Parathyroid adenoma (tissue), 2 donors: ENCODE results near the gene NME7.
A peak's percentile ranks its signal among the peaks of the same experiment; 100 is the strongest.

Experiments used
- H2AFZ ChIP-seq: fragments of 300-600 bp; sonication (generic); one replicate; pipeline ENCODE4 v1.7.0; 2017; ENCODE audit warnings: antibody characterized with exemption, mild to moderate bottlenecking
- H3K27ac ChIP-seq: fragments of 300-600 bp; sonication (generic); one replicate; pipeline ENCODE4 v1.7.0; 2017
- H3K27me3 ChIP-seq: fragments of 300-600 bp; sonication (generic); one replicate; pipeline ENCODE4 v1.7.0; 2017; ENCODE audit warnings: low read length; ENCODE audit not compliant: control insufficient read depth, insufficient read depth
- H3K36me3 ChIP-seq: fragments of 300-600 bp; sonication (generic); one replicate; pipeline ENCODE4 v1.7.0; 2017; ENCODE audit warnings: low read length; ENCODE audit not compliant: control insufficient read depth, insufficient read depth
- H3K4me1 ChIP-seq: fragments of 300-600 bp; sonication (generic); one replicate; pipeline ENCODE4 v1.7.0; 2017; ENCODE audit warnings: control low read depth
- H3K4me2 ChIP-seq: fragments of 300-600 bp; sonication (generic); one replicate; pipeline ENCODE4 v1.7.0; 2017; ENCODE audit warnings: low read length
- H3K4me3 ChIP-seq: fragments of 300-600 bp; sonication (generic); one replicate; pipeline ENCODE4 v1.7.0; 2017; ENCODE audit warnings: low read depth, low read length
- H3K79me2 ChIP-seq: fragments of 300-600 bp; sonication (generic); one replicate; pipeline ENCODE4 v1.7.0; 2017; ENCODE audit warnings: control low read depth
- H3K9ac ChIP-seq: fragments of 300-600 bp; sonication (generic); one replicate; pipeline ENCODE4 v1.7.0; 2017; ENCODE audit warnings: mild to moderate bottlenecking
- H3K9me3 ChIP-seq: fragments of 300-600 bp; sonication (generic); one replicate; pipeline ENCODE4 v1.7.0; 2017; ENCODE audit warnings: low read length; ENCODE audit not compliant: control insufficient read depth
- TF ChIP-seq, protein P1 (sequence below): fragments of 300-600 bp; sonication (generic); IDR thresholded peaks from one replicate; pipeline ENCODE4 v1.7.0; 2017; ENCODE audit warnings: antibody characterized with exemption, mild to moderate bottlenecking
- donor health status: primary hyperparathyroidism.

The NME7 gene

GRCh38 chr1:169090900-169091311, 276.7 kb downstream of the NME7 start:
- Histone ChIP-seq H3K9ac (no peak overlapping the region), H3K4me2 (no peak overlapping the region), H3K79me2 (no peaks in the 10 kb centered on the region), H3K4me1 (peaks cover 5% of the 10 kb centered on the region), H3K36me3 (no peaks in the 10 kb centered on the region), H3K9me3 (no peaks in the 10 kb centered on the region), H3K27me3 (no peaks in the 10 kb centered on the region), H3K4me3 (no peak overlapping the region), H3K27ac (no peak overlapping the region), H2AFZ (no peak overlapping the region)
- TF ChIP-seq, protein P1, sequence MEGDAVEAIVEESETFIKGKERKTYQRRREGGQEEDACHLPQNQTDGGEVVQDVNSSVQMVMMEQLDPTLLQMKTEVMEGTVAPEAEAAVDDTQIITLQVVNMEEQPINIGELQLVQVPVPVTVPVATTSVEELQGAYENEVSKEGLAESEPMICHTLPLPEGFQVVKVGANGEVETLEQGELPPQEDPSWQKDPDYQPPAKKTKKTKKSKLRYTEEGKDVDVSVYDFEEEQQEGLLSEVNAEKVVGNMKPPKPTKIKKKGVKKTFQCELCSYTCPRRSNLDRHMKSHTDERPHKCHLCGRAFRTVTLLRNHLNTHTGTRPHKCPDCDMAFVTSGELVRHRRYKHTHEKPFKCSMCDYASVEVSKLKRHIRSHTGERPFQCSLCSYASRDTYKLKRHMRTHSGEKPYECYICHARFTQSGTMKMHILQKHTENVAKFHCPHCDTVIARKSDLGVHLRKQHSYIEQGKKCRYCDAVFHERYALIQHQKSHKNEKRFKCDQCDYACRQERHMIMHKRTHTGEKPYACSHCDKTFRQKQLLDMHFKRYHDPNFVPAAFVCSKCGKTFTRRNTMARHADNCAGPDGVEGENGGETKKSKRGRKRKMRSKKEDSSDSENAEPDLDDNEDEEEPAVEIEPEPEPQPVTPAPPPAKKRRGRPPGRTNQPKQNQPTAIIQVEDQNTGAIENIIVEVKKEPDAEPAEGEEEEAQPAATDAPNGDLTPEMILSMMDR = no peak

GRCh38 chr1:169090308-169090899, 277.2 kb downstream of the NME7 start:
- H3K9me3 ChIP-seq = no peaks in the 10 kb centered on the region
- H3K79me2 ChIP-seq = no peaks in the 10 kb centered on the region
- TF ChIP-seq, protein P1 = no peak
- no peaks in the 10 kb centered on the region for H3K36me3 ChIP-seq
- peak overlapping the region; percentile 38 for H2AFZ ChIP-seq
- peaks cover 8% of the 10 kb centered on the region for H3K4me1 ChIP-seq
- no peak overlapping the region for H3K27ac ChIP-seq
- no peak overlapping the region for H3K9ac ChIP-seq
- no peak overlapping the region for H3K4me2 ChIP-seq
- H3K27me3 ChIP-seq = no peaks in the 10 kb centered on the region
- H3K4me3 ChIP-seq = no peak overlapping the region

DNA sequence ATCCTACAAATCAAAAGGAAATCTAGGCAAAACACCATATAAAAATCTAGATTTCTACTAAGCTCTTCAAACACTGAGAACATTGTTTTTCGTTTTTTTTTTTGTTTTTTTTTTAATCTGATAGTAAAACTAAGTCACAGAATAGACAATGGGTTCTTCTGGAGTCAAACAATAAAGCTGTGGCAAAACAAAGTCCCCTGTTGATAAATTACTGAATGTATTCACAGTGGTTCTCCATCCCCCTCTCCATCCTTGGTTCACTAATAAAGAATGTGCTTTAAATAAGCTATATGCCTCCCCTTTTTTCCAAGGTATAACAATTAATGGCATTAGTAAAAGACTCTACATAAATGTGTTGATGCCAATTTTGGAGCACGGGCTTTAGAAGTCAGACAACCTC, 277.8 kb downstream of the NME7 start:
- Histone ChIP-seq H2AFZ (no peak overlapping the region), H3K9ac (no peak overlapping the region), H3K36me3 (no peaks in the 10 kb centered on the region), H3K4me3 (no peak overlapping the region), H3K79me2 (no peaks in the 10 kb centered on the region), H3K27me3 (no peaks in the 10 kb centered on the region), H3K27ac (no peak overlapping the region), H3K4me2 (no peak overlapping the region), H3K9me3 (no peaks in the 10 kb centered on the region), H3K4me1 (peaks cover 8% of the 10 kb centered on the region)
- TF ChIP-seq, protein P1 = no peak

DNA sequence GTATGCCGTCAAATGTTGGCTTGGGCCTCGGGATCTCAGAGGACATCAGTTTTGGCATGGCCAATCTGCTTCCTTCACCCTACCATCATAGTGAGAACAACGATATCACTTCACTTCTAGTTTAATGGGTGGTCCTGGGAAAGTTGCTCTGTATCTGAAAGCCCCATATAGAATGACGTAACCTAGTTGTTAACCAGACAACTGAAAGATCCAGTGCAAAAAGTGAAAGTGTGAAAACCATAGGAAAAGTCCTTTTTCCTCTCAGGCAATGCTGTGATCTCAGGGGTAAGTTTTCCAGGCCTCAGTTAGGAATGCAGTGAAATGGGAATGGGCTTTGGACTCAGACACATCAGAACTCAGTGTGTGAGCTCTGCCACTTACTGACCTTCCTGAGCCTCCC, 279.7 kb downstream of the NME7 start:
- peak overlapping the region; percentile 33 for H2AFZ ChIP-seq
- no peaks in the 10 kb centered on the region for H3K36me3 ChIP-seq
- H3K4me2 ChIP-seq = no peak overlapping the region
- H3K4me1 ChIP-seq = peaks cover 8% of the 10 kb centered on the region
- no peak overlapping the region for H3K9ac ChIP-seq
- no peaks in the 10 kb centered on the region for H3K27me3 ChIP-seq
- no peaks in the 10 kb centered on the region for H3K9me3 ChIP-seq
- H3K79me2 ChIP-seq = no peaks in the 10 kb centered on the region
- TF ChIP-seq, protein P1 = no peak
- peak overlapping the region; percentile 75 for H3K27ac ChIP-seq
- no peak overlapping the region for H3K4me3 ChIP-seq
